Heart left ventricle (tissue), 16 donors: ENCODE results near the gene FILIP1. TPM values are rescaled to one million over a fixed set of nuclear protein-coding genes. Genes with fewer than 3 reads are reported as not detected.

Source experiments
- ATAC-seq, 4 donors: fragments of 200-7000 bp; cut with Tn5 transposase; one replicate each; pipeline ENCODE4 v1.9.1; 2020 to 2022; ENCODE audit warnings: moderate library complexity in 4 of 4, mild to moderate bottlenecking in 3 of 4, moderate number of reproducible peaks in 1 of 4
- DNase-seq, 5 donors: peaks; one replicate each; pipeline ENCODE4 v3.0.0-alpha.2; 2020
- H3K27ac ChIP-seq, 12 donors: fragments of 200-600 bp; sonication (generic) in 4 of 12; one replicate each; pipeline versions ENCODE4 v1.5.0 to v1.8.0; 2016 to 2022; ENCODE audit warnings: mild to moderate bottlenecking in 2 of 12
- H3K27me3 ChIP-seq, 9 donors: fragments of 200-600 bp; sonication (generic) in 2 of 9; one replicate each; pipeline versions ENCODE4 v1.5.1 to v1.8.0; 2016 to 2022; ENCODE audit warnings: mild to moderate bottlenecking in 3 of 9
- H3K36me3 ChIP-seq, 9 donors: fragments of 200-600 bp; sonication (generic) in 2 of 9; one replicate each; pipeline versions ENCODE4 v1.5.0 to v1.8.0; 2018 to 2022; ENCODE audit warnings: mild to moderate bottlenecking in 2 of 9
- H3K4me1 ChIP-seq, 12 donors: fragments of 200-600 bp; sonication (generic) in 4 of 12; one replicate each; pipeline versions ENCODE4 v1.5.0 to v1.8.0; 2016 to 2022; ENCODE audit warnings: mild to moderate bottlenecking in 3 of 12
- H3K4me3 ChIP-seq, 12 donors: fragments of 200-600 bp; sonication (generic) in 4 of 12; one replicate each; pipeline versions ENCODE4 v1.5.0 to v1.8.0; 2017 to 2022; ENCODE audit warnings: mild to moderate bottlenecking in 9 of 12, moderate library complexity in 4 of 12
- H3K9me3 ChIP-seq, 12 donors: fragments of 200-600 bp; sonication (generic) in 4 of 12; one replicate each; pipeline versions ENCODE4 v1.5.0 to v1.8.0; 2016 to 2022; ENCODE audit warnings: mild to moderate bottlenecking in 1 of 12
- CTCF ChIP-seq, 12 donors: fragments of 200-600 bp; sonication (generic) in 4 of 12; IDR thresholded peaks; one replicate each; pipeline versions ENCODE4 v1.5.0 to v1.8.0; 2018 to 2022; ENCODE audit warnings: antibody characterized with exemption in 12 of 12, mild to moderate bottlenecking in 5 of 12
- POLR2A ChIP-seq, 2 donors: fragments of 450-650 bp; IDR thresholded peaks; one replicate each; pipeline ENCODE4 v1.6.1; 2017; ENCODE audit warnings: antibody characterized with exemption in 2 of 2, mild to moderate bottlenecking in 2 of 2, moderate library complexity in 2 of 2
- WGBS, 4 donors: extraction: QIAGEN DNeasy Blood & Tissue Kit in 2 of 4; methylation state at CpG; one replicate each; pipeline versions ENCODE4 v1.1.5 to v1.1.7; 2013 to 2018; 5-methylcytosine and 5-hydroxymethylcytosine counted together
- intact Hi-C, 10 donors: fragments of 100-400 bp; cut with DNase I; formaldehyde crosslinking; loops; one replicate each; pipeline versions ENCODE4 v1.11.1 to v1.14.2; 2022
- polyA plus RNA-seq, 2 donors: library from polyadenylated mRNA; stranded (reverse); fragments of 200-250 nt; gene quantifications; one replicate each; pipeline ENCODE4 v1.2.3, GENCODE V29; 2013
- total RNA-seq, 9 donors: library from RNA; depleted of rRNA in 2 of 9; stranded (reverse); fragments of >200 nt in 2 of 9; fragmentation: NEBNext Ultra II Directional in 3 of 9; extraction: Animal tissue kit (Norgen Biotek cat#: 25700) in 3 of 9; gene quantifications; one replicate each; pipeline versions ENCODE4 v1.1.0 to v1.2.4, GENCODE V29; 2016 to 2023
- donor health status: ischemic (EF 13 %, LVEDD 7.1; RV severe dilation, severe dysfunction).
- donor health status: healthy with polysubstance abuse.
- donor health status: DM: no; HTN: yes; CAD: no.
- donor health status: DM: no; HTN: no; CAD: no.
- donor health status: ischemic (EF 25% LVEDD 6.9; RV normal size, moderate dysfunction).
- donor health status: ischemic (EF 25% LVEDD 5.7; RV mildly dilated, moderate dysfunction).
- donor health status: healthy.
- donor health status: DM: yes; HTN: yes; CAD: no.
- donor health status: ischemic (EF 35%, LVEDD 5.7; RV mildly dilated, moderate dysfunction).
- donor health status: nonischemic (EF 11% LVEDD 7.7; RV severe dilation, severe dysfunction).
- donor health status: DM: yes; HTN: yes; CAD: no.
- donor health status: PGD.
- donor health status: ischemic (EF 29% LVEDD 5.4; RV normal size, mild dysfunction).
- donor health status: nonischemic (EF 23%, LVEDD 6.1; RV moderate dilation, normal function).

The FILIP1 gene
- total and polyA plus RNA-seq, 11 donors = 49.2 to 230 (median 158) TPM

GRCh38 chr6:75301088-75301487, 192.5 kb downstream of the FILIP1 start:
- DNase-seq (no peak), ATAC-seq (no peak)
- peaks cover 0 to 25% (median 16%) of the 10 kb centered on the region in 12 donors for H3K4me1 ChIP-seq
- 88 to 95% (median 89%) methylated on average over 2 of the region's 2 CpGs for WGBS, 4 donors
- TF ChIP-seq POLR2A (IDR thresholded peaks at IDR 0.05) (no peak), CTCF (IDR thresholded peaks at IDR 0.05) (no peak)
- no peaks in the 10 kb centered on the region for H3K27me3 ChIP-seq
- peaks cover 0 to 10% (median 0%) of the 10 kb centered on the region in 9 donors for H3K36me3 ChIP-seq
- H3K4me3 ChIP-seq = no peak overlapping the region
- peak overlapping the region in 1 of 12 donors; percentile 18 for H3K27ac ChIP-seq
- intact Hi-C loops = loop anchor here in 3 of 10 donors (5.0 kb wide), 2 partner anchors 206 to 226 kb away; no protein-coding TSS in a partner anchor
- H3K9me3 ChIP-seq = no peaks in the 10 kb centered on the region

- H3K4me1 ChIP-seq = peaks cover 0 to 22% (median 14%) of the 10 kb centered on the region in 12 donors
- H3K4me3 ChIP-seq = no peak overlapping the region
- TF ChIP-seq POLR2A (IDR thresholded peaks at IDR 0.05) (no peak), CTCF (IDR thresholded peaks at IDR 0.05) (no peak)
- peak overlapping the region in 3 of 12 donors; percentile 1 to 61 (median 29) for H3K27ac ChIP-seq
- peak in 1 of 4 donors; percentile 5 for ATAC-seq
- no peak for DNase-seq
- no peaks in the 10 kb centered on the region for H3K9me3 ChIP-seq
- intact Hi-C loops = loop anchor here in 3 of 10 donors (5.0 kb wide), 2 partner anchors 207 to 227 kb away; no protein-coding TSS in a partner anchor
- peaks cover 0 to 14% (median 1%) of the 10 kb centered on the region in 9 donors for H3K36me3 ChIP-seq
- H3K27me3 ChIP-seq = no peaks in the 10 kb centered on the region
- WGBS, 4 donors = 14 to 56% (median 32%) methylated on average over 1 of the region's 1 CpG
Observed at GRCh38 chr6:75300531-75300855, 193.1 kb downstream of the FILIP1 start.

- Histone ChIP-seq H3K27ac (peak overlapping the region in 4 of 12 donors; percentile 1 to 61 (median 27)), H3K36me3 (peaks cover 0 to 18% (median 3%) of the 10 kb centered on the region in 9 donors), H3K9me3 (no peaks in the 10 kb centered on the region), H3K27me3 (no peaks in the 10 kb centered on the region), H3K4me3 (no peak overlapping the region), H3K4me1 (peaks cover 0 to 22% (median 14%) of the 10 kb centered on the region in 12 donors)
- peak in 2 of 4 donors; percentile 35 to 45 for ATAC-seq
- intact Hi-C loops = loop anchor here in 9 of 10 donors (5.0 to 10.0 kb wide), 5 partner anchors 52 to 227 kb away; no protein-coding TSS in a partner anchor
- TF ChIP-seq POLR2A (IDR thresholded peaks at IDR 0.05) = no peak
- TF ChIP-seq CTCF (IDR thresholded peaks at IDR 0.05) = no peak
- no peak for DNase-seq
- 65 to 70% (median 68%) methylated on average over 2 of the region's 2 CpGs for WGBS, 4 donors
Observed at GRCh38 chr6:75299801-75300530, 193.6 kb downstream of the FILIP1 start.
